Measurements from ENCODE around the gene MARCKSL1.
"Not testable (repeated sequence)": the region's sequence is repeated elsewhere in the genome, so short reads cannot be mapped to it uniquely, and the experiment has no call there.

Gene MARCKSL1

DNA sequence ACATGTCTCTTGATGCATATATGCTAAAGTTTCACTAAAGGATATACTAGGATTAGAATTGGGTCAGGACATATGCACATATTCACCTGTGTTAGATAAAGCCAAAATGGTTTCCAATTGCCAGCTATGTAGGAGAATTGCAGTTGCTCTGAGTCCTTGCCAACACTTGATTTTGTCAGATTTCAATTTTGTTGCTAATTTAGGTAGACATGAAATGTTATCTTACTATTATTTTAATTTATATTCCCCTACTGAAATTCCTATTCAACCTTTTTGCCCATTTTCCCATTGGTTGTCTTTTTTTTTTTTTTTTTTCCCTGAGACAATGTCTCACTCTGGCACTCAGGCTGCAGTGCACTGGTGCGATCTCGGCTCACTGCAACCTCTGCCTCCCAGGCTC is 30.7 kb downstream of the MARCKSL1 start:
- TF ChIP-seq, protein P1, sequence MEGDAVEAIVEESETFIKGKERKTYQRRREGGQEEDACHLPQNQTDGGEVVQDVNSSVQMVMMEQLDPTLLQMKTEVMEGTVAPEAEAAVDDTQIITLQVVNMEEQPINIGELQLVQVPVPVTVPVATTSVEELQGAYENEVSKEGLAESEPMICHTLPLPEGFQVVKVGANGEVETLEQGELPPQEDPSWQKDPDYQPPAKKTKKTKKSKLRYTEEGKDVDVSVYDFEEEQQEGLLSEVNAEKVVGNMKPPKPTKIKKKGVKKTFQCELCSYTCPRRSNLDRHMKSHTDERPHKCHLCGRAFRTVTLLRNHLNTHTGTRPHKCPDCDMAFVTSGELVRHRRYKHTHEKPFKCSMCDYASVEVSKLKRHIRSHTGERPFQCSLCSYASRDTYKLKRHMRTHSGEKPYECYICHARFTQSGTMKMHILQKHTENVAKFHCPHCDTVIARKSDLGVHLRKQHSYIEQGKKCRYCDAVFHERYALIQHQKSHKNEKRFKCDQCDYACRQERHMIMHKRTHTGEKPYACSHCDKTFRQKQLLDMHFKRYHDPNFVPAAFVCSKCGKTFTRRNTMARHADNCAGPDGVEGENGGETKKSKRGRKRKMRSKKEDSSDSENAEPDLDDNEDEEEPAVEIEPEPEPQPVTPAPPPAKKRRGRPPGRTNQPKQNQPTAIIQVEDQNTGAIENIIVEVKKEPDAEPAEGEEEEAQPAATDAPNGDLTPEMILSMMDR (conservative IDR thresholded peaks at IDR 0.05; ENCODE audit: low read depth, low read length) = no peak
- H3K4me3 ChIP-seq (ENCODE audit: low read depth, low read length) = no peak overlapping the region
- DNase-seq (ENCODE audit: low read depth) = no peak

DNA sequence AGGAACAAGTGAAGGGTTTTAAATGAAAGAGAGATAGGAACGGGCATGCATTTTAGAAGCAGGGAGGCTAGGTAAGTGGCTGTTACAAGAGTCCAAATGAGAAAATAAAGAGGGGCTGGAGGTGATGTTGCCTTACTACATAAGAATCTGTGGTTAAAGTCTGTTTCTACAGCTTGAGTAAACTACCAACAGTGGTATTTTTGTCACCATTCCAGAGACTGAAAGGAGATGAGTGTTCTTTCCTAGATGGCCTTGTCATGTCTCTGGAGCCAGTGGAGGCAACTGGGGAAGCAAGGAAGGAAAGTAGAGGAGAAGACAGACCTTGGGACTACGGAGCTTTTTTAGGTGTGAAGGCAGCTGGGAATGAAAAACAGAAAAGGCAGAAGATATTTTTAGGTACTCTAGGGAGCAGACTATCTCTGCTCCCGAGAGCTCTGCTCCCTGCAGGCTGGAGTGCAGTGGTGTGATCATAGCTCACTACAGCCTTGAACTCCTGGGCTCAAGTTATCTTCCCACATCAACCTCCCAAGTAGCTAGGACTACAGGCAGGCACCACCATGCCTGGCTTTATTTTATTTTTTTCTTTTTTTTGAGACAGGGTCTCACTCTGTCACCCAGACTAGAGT is 31.9 kb downstream of the MARCKSL1 start:
- TF ChIP-seq, protein P1 (conservative IDR thresholded peaks at IDR 0.05; ENCODE audit: low read depth, low read length) = no peak
- peak; percentile 47 for DNase-seq (ENCODE audit: low read depth)
- H3K4me3 ChIP-seq (ENCODE audit: low read depth, low read length) = no peak overlapping the region

DNA sequence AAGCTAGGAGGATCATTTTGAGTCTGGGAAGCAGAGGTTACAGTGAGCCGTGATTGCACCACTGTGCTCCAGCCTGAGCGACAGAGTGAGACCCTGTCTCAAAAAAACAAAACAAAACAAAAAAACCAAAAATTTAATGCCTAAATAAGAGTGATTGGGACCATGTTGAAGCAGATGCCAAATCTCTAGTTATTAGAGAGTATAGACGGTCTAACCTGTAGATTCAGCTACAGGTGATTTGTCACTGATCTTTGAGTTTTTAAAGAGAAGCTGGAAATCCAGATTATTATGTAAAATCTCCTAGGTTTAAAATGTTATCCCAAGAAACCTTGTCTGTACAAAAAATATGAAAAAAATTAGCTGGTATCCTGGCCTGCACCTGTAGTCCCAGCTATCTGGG is 32.7 kb downstream of the MARCKSL1 start:
- H3K4me3 ChIP-seq (ENCODE audit: low read depth, low read length) = no peak overlapping the region
- no peak for DNase-seq (ENCODE audit: low read depth)
- TF ChIP-seq, protein P1 (conservative IDR thresholded peaks at IDR 0.05; ENCODE audit: low read depth, low read length) = no peak

DNA sequence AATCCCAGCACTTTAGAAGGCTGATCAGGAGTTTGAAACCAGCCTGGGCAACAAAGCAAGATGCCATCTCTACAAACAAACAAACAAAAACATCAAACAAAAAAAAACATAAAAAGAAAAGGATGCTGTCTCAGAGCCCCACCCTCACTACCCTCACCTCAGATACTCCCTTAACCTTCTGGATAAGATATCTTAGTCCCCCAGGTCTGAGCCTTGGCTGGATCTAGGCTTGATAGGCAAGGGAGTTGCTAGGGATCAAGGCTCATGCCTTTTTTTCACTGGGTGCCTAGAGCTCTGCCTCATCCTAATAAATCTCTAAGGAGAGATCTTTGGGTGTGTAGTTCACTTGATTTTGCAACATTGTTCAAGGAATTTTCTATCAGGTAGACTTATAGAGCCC is 36.7 kb downstream of the MARCKSL1 start:
- TF ChIP-seq, protein P1 (conservative IDR thresholded peaks at IDR 0.05; ENCODE audit: low read depth, low read length) = no peak
- no peak for DNase-seq (ENCODE audit: low read depth)
- no peak overlapping the region for H3K4me3 ChIP-seq (ENCODE audit: low read depth, low read length)

DNA sequence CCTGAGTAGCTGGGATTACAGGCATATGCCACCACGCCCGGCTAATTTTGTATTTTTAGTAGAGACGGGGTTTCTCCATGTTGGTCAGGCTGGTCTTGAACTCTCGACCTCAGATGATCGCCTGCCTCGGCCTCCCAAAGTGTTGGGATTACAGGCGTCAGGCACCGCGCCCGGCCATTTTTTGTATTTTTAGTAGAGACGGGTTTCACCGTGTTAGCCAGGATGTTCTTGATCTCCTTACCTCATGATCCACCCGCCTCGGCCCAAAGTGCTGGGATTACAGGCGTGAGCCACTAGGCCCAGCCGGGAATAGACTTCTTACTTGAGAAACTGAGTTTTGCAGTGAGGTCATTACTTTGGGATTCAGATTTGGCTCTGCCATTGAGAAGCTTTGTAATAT is 37.8 kb downstream of the MARCKSL1 start:
- not testable (repeated sequence) for DNase-seq (ENCODE audit: low read depth); H3K4me3 ChIP-seq (ENCODE audit: low read depth, low read length)

DNA sequence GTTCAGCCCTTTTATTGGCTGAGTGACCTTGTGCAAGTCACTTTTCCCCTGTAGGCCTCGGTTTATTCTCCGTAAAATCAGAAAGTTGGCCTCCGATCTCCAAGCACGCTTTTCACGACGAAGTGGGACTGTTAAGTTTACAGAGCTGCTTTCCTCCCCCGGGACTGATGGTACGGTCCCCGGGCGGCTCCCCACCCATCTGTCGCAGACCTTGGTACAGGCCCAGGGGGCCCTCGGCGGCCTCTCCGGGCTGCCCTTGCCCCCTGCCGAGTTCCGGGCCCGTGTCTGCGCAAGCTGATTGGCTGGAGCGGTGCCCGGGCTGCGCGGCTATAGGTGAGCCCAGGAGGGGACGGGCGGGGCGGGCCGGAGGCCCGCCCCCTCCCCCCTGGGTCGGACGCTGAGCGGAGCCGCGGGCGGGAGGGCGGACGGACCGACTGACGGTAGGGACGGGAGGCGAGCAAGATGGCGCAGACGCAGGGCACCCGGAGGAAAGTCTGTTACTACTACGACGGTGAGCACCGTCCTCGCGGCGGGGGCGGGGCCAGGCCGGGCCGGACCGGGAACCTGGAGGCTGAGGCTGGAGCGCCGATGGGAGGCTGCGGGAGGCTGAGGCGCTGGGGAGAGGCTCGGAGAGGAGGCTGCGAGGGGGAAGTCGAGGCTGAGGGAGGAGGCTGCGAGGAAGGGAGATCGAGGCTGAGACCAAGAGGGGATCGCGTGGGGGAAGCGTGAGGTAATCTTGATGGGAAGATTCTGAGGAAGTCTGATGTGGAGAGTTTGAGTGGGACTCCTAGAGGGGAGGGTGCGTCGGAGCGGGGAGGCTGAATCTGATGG is 44.1 kb downstream of the MARCKSL1 start, which contains the start of gene HDAC1:
HDAC1 (plus strand) TSS at position 376 of the 831 bp plus-strand sequence; CDS start at position 463, 87 bp downstream.
- peak within 1 kb of the TSS; percentile 94 for H3K4me3 ChIP-seq (ENCODE audit: low read depth, low read length)
- TF ChIP-seq, protein P1 (conservative IDR thresholded peaks at IDR 0.05; ENCODE audit: low read depth, low read length) = no peak
- peak; percentile 96 for DNase-seq (ENCODE audit: low read depth)

DNA sequence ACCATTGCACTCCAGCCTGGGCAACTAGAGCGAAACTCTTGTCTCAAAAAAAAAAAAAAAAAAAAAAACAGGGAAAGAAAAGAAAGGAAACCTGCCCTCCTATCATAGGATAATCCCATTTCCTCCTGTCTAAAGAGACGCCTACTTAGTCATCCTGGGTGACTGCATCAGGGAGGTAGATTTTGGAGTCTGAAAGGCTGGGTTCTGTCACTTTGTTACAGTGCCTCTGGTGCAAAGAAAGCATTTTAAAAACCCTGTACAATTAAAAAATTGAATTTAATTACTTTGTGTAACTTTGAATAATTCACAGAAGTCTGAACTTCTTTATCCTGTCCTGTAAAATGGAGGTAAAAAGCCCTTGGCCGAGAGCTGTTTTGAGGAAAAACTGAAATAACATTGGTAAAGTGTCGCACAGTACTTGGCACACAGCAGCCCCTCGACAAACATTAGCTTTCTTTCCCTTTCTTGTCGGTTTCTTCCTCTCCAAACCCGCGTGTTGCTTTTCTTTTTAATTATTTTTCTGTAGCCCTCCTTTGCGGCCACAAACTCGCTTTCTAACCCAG is 44.8 kb downstream of the MARCKSL1 start:
- TF ChIP-seq, protein P1 (conservative IDR thresholded peaks at IDR 0.05; ENCODE audit: low read depth, low read length) = no peak
- H3K4me3 ChIP-seq (ENCODE audit: low read depth, low read length) = peak overlapping the region; percentile 94
- DNase-seq (ENCODE audit: low read depth) = peak; percentile 18

Data from choroid plexus epithelial cell (primary cell).